MCF 10A (cell line): ENCODE results near the gene CLEC16A. TPM values are rescaled to one million over a fixed set of nuclear protein-coding genes. Genes with fewer than 3 reads are reported as not detected.

ENCODE experiments used
- BruUV-seq: library from RNA; stranded (reverse); fragments of 400-500 nt; replicated peaks from 2 replicates; lab custom pipeline; 2021; lab: Mats Ljungman, UMichigan
- CTCF ChIA-PET: fragments of 300-600 bp; sonication (Branson Sonifier 250); formaldehyde crosslinking; extraction: SDS; loops from one replicate; lab custom pipeline; 2021; ENCODE audit warnings: antibody characterized with exemption, inconsistent platforms; lab: Yijun Ruan, JAX
- POLR2A ChIA-PET: fragments of 300-600, 350-650 bp; sonication (Branson Sonifier 250); formaldehyde crosslinking; extraction: SDS; loops from one replicate; lab custom pipeline; 2020; ENCODE audit warnings: antibody characterized with exemption, inconsistent platforms; lab: Yijun Ruan, JAX
- DNase-seq: peaks from one replicate; pipeline ENCODE4 v3.0.0-alpha.2; 2018; ENCODE audit not compliant: unreplicated experiment
- H3K27ac Mint-ChIP-seq: one replicate; pipeline ENCODE4 v1.8.0; 2022; ENCODE audit warnings: mild to moderate bottlenecking, low read depth, mixed read lengths; ENCODE audit not compliant: unreplicated experiment
- H3K27me3 Mint-ChIP-seq: one replicate; pipeline ENCODE4 v1.8.0; 2022; ENCODE audit warnings: mixed read lengths; ENCODE audit not compliant: insufficient read depth, unreplicated experiment
- H3K36me3 Mint-ChIP-seq: one replicate; pipeline ENCODE4 v1.8.0; 2022; ENCODE audit warnings: mild to moderate bottlenecking, moderate library complexity, mixed read lengths; ENCODE audit not compliant: insufficient read depth, unreplicated experiment
- H3K4me1 Mint-ChIP-seq: one replicate; pipeline ENCODE4 v1.8.0; 2022; ENCODE audit warnings: mixed read lengths; ENCODE audit not compliant: insufficient read depth, unreplicated experiment
- H3K4me3 Mint-ChIP-seq: one replicate; pipeline ENCODE4 v1.8.0; 2022; ENCODE audit warnings: mild to moderate bottlenecking, moderate library complexity, mixed read lengths; ENCODE audit not compliant: unreplicated experiment
- H3K9me3 Mint-ChIP-seq: one replicate; pipeline ENCODE4 v1.8.0; 2022; ENCODE audit warnings: mixed read lengths; ENCODE audit not compliant: unreplicated experiment
- CTCF ChIP-seq: fragments of 200-600 bp; IDR thresholded peaks from one replicate; pipeline ENCODE4 v1.8.0; 2022; ENCODE audit warnings: antibody characterized with exemption, mild to moderate bottlenecking; ENCODE audit not compliant: unreplicated experiment
- intact Hi-C: fragments of 100-400 bp; cut with micrococcal nuclease; formaldehyde crosslinking; loops from 2 replicates; pipeline ENCODE4 v1.14.1; 2022
- total RNA-seq: library from RNA; stranded (reverse); gene quantifications from 2 replicates; pipeline ENCODE4 v1.2.3, GENCODE V29; 2022

Gene CLEC16A
- total RNA-seq, 1 experiment from 2014 or later, result 32.4 TPM

- no peak overlapping the region for H3K27ac Mint-ChIP-seq
- intact Hi-C loops, result no loop called here
- POLR2A ChIA-PET, result interaction anchor here (1.3 kb wide), 1 partner anchor 25 kb away, joined by 4 read pairs; no protein-coding TSS in a partner anchor
- H3K4me1 Mint-ChIP-seq, result peaks cover 10% of the 10 kb centered on the region
- no peak overlapping the region for H3K4me3 Mint-ChIP-seq
- H3K27me3 Mint-ChIP-seq, result no peaks in the 10 kb centered on the region
- no peaks in the 10 kb centered on the region for H3K9me3 Mint-ChIP-seq
- H3K36me3 Mint-ChIP-seq, result no peaks in the 10 kb centered on the region
- CTCF ChIA-PET, result interaction anchor here (0.7 kb wide), 1 partner anchor 34 kb away, joined by 3 read pairs; no protein-coding TSS in a partner anchor
- no TSS peak for BruUV-seq
- TF ChIP-seq CTCF, result no peak
- DNase-seq, result no peak
Measured at GRCh38 chr16:11109566-11109965, 165.2 kb downstream of the CLEC16A start.

- H3K27me3 Mint-ChIP-seq, result no peaks in the 10 kb centered on the region
- no peak overlapping the region for H3K4me3 Mint-ChIP-seq
- TF ChIP-seq CTCF, result no peak
- no peak for DNase-seq
- intact Hi-C loops, result no loop called here
- CTCF ChIA-PET, result interaction anchor here (0.7 to 1.3 kb wide), 2 partner anchors 10 to 148 kb away, joined by 3 read pairs; no protein-coding TSS in a partner anchor
- H3K9me3 Mint-ChIP-seq, result no peaks in the 10 kb centered on the region
- no peaks in the 10 kb centered on the region for H3K36me3 Mint-ChIP-seq
- POLR2A ChIA-PET, result interaction anchor here (1.3 kb wide), 1 partner anchor 24 kb away, joined by 4 read pairs; no protein-coding TSS in a partner anchor
- BruUV-seq, result no TSS peak
- H3K27ac Mint-ChIP-seq, result no peak overlapping the region
- H3K4me1 Mint-ChIP-seq, result peaks cover 11% of the 10 kb centered on the region
Measured at GRCh38 chr16:11111150-11111549, 166.8 kb downstream of the CLEC16A start.

- Mint-ChIP-seq H3K9me3 (no peaks in the 10 kb centered on the region), H3K4me3 (no peak overlapping the region), H3K4me1 (peaks cover 11% of the 10 kb centered on the region), H3K27me3 (no peaks in the 10 kb centered on the region), H3K36me3 (no peaks in the 10 kb centered on the region), H3K27ac (no peak overlapping the region)
- no peak for TF ChIP-seq CTCF
- ChIA-PET CTCF (interaction anchor here (0.5 to 1.3 kb wide), 4 partner anchors 9 to 244 kb away, joined by 3 to 5 read pairs (median 4); partner anchors contain the start of gene SOCS1), POLR2A (interaction anchor here (2.4 kb wide), 1 partner anchor 144 kb away, joined by 9 read pairs; the partner anchor contains the start of gene SOCS1)
- intact Hi-C loops, result no loop called here
- BruUV-seq, result no TSS peak
- no peak for DNase-seq
Measured at GRCh38 chr16:11111856-11112634, 167.7 kb downstream of the CLEC16A start.

GRCh38 chr16:11112723-11113348 lies 168.5 kb downstream of the CLEC16A start:
- no peak overlapping the region for H3K27ac Mint-ChIP-seq
- H3K27me3 Mint-ChIP-seq, result no peaks in the 10 kb centered on the region
- no peak overlapping the region for H3K4me3 Mint-ChIP-seq
- H3K36me3 Mint-ChIP-seq, result no peaks in the 10 kb centered on the region
- BruUV-seq, result no TSS peak
- no peak for TF ChIP-seq CTCF
- DNase-seq, result peak; percentile 42
- intact Hi-C loops, result no loop called here
- H3K9me3 Mint-ChIP-seq, result no peaks in the 10 kb centered on the region
- POLR2A ChIA-PET, result interaction anchor here (0.6 to 2.4 kb wide), 3 partner anchors 21 to 144 kb away, joined by 4 to 9 read pairs (median 6); partner anchors contain the start of gene SOCS1
- H3K4me1 Mint-ChIP-seq, result peaks cover 11% of the 10 kb centered on the region
- CTCF ChIA-PET, result interaction anchor here (0.9 to 1.2 kb wide), 2 partner anchors 9 to 143 kb away, joined by 4 to 5 read pairs; partner anchors contain the start of gene SOCS1
